Measurements from ENCODE around the gene AUNIP.

DNA sequence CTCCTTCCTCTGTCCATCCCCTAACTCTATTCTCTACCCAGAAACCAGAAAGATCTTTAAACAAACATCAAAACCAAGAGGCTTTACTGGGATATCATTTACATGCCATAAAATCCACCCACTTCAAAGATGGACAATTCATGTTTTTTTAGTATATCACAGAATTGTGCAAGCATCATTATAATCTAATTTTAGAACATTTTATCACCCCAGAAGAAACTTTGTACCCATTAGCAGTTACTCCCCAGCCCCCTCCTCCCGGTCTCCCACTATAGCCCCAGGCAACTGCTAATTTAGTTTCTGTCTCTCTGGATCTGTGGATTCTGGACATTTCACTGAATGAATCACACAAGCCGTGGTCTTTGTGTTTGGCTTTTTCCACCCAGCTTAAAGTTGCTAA is 64.0 kb downstream of the AUNIP start:
- TF ChIP-seq, protein P1, sequence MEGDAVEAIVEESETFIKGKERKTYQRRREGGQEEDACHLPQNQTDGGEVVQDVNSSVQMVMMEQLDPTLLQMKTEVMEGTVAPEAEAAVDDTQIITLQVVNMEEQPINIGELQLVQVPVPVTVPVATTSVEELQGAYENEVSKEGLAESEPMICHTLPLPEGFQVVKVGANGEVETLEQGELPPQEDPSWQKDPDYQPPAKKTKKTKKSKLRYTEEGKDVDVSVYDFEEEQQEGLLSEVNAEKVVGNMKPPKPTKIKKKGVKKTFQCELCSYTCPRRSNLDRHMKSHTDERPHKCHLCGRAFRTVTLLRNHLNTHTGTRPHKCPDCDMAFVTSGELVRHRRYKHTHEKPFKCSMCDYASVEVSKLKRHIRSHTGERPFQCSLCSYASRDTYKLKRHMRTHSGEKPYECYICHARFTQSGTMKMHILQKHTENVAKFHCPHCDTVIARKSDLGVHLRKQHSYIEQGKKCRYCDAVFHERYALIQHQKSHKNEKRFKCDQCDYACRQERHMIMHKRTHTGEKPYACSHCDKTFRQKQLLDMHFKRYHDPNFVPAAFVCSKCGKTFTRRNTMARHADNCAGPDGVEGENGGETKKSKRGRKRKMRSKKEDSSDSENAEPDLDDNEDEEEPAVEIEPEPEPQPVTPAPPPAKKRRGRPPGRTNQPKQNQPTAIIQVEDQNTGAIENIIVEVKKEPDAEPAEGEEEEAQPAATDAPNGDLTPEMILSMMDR (IDR thresholded peaks at IDR 0.05) = no peak
- no peak for TF ChIP-seq POLR2AphosphoS5 (IDR thresholded peaks at IDR 0.05)
- TF ChIP-seq POLR2A (IDR thresholded peaks at IDR 0.05) = no peak
- TF ChIP-seq EP300 (IDR thresholded peaks at IDR 0.05) = no peak
